ENCODE measurements around the gene RWDD3. TPM values are rescaled to one million over a fixed set of nuclear protein-coding genes. Genes with fewer than 3 reads are reported as not detected.
A peak's percentile ranks its signal among the peaks of the same experiment; 100 is the strongest.

The RWDD3 gene, protein sequence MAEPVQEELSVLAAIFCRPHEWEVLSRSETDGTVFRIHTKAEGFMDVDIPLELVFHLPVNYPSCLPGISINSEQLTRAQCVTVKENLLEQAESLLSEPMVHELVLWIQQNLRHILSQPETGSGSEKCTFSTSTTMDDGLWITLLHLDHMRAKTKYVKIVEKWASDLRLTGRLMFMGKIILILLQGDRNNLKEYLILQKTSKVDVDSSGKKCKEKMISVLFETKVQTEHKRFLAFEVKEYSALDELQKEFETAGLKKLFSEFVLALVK
- 10 to 100 TPM; 16.8 to 17.1 TPM for total RNA-seq

DNA sequence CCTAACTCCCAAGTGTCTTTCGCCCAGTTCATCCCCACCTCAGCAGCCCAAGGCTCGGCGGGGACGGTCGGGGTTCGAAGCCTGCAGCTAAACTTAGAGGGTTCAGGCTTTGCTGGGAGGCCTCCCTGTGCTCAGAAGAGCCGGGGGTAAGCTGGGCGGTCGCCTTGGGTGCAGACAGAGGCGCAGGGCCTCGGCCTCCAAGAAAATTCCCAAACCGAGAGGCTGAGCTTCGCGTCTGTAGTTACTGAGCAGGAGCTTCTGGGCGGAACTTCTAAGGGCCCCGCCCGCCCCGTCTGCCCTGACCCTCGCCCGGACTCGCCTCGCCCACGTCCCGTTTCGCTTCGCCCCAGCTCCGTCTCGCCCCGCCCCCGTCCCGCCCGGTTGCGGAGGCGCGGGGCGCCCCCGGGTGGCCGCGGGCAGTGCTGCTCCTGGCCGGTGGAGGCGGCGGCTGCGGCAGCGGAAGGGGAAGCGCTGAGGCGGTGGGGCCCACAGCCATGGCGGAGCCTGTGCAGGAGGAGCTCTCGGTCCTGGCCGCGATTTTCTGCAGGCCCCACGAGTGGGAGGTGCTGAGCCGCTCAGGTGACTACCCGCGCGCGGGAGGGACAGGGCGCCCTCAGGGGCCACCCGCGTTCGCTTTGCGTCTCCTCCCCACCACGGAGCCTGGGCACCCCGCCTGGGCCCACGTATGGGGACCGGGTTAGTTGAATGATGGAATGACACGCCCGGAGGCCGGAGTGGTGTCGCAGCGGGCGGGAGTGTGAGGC lies at the start of gene RWDD3:
RWDD3 (plus strand) TSS at position 474 of the 764 bp plus-strand sequence; CDS start at position 495, 21 bp downstream.
- CTCF ChIA-PET = interaction anchor here (0.7 to 2.0 kb wide), 22 partner anchors 8 to 379 kb away, joined by 3 to 21 read pairs (median 4); partner anchors contain the start of gene ALG14
- H3K27ac Mint-ChIP-seq = peak within 1 kb of the TSS; percentile 93
- ATAC-seq (peak; percentile 98), DNase-seq (peak; percentile 93)
- POLR2A ChIA-PET = interaction anchor here (0.5 to 1.4 kb wide), 8 partner anchors 11 to 381 kb away, joined by 3 to 9 read pairs (median 3); partner anchors contain the start of genes ALG14 and TLCD4
- H3K4me1 Mint-ChIP-seq (ENCODE audit: low read depth) = peaks cover 26% of the 10 kb centered on the region
- peak within 1 kb of the TSS; percentile 91 for H3K4me3 Mint-ChIP-seq
- H3K9me3 Mint-ChIP-seq (ENCODE audit: insufficient read depth) = no peaks in the 10 kb centered on the region
- H3K27me3 Mint-ChIP-seq (ENCODE audit: low read depth) = peaks cover 17% of the 10 kb centered on the region
- peaks cover 25% of the 10 kb centered on the region for H3K36me3 Mint-ChIP-seq (ENCODE audit: low read depth)

GRCh38 chr1:95186149-95186548 lies 47.9 kb upstream of the RWDD3 start:
- DNase-seq (no peak), ATAC-seq (no peak)
- H3K4me3 Mint-ChIP-seq = no peak overlapping the region
- H3K27me3 Mint-ChIP-seq (ENCODE audit: low read depth) = peaks cover 7% of the 10 kb centered on the region
- ChIA-PET POLR2A (no interaction called here), CTCF (no interaction called here)
- no peaks in the 10 kb centered on the region for H3K9me3 Mint-ChIP-seq (ENCODE audit: insufficient read depth)
- H3K4me1 Mint-ChIP-seq (ENCODE audit: low read depth) = no peaks in the 10 kb centered on the region
- no peaks in the 10 kb centered on the region for H3K36me3 Mint-ChIP-seq (ENCODE audit: low read depth)
- H3K27ac Mint-ChIP-seq = no peak overlapping the region

DNA sequence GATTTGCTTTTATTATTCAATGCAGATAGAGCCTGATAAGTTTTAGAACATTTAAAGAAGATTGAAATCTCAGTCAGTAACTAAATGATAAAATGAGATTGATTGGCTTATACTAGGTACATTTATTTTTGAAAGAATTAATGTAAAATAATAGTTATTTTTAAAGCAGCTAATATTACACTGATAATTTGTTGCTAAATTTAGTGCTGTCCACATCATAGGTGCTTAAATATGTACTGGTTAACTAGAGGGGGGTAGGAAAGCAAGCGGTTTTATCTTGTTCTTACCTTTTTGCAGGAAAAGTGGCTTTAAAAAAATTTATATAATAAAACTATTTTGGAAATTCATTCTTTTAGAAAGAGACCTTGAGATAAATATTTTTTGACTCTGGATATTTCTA lies 40.4 kb upstream of the RWDD3 start:
- no peak overlapping the region for H3K27ac Mint-ChIP-seq
- H3K9me3 Mint-ChIP-seq (ENCODE audit: insufficient read depth) = no peaks in the 10 kb centered on the region
- no peak for ATAC-seq
- ChIA-PET CTCF (no interaction called here), POLR2A (no interaction called here)
- no peaks in the 10 kb centered on the region for H3K27me3 Mint-ChIP-seq (ENCODE audit: low read depth)
- H3K4me1 Mint-ChIP-seq (ENCODE audit: low read depth) = no peaks in the 10 kb centered on the region
- no peaks in the 10 kb centered on the region for H3K36me3 Mint-ChIP-seq (ENCODE audit: low read depth)
- no peak for DNase-seq
- no peak overlapping the region for H3K4me3 Mint-ChIP-seq

GRCh38 chr1:95195046-95195445 lies 39.0 kb upstream of the RWDD3 start:
- H3K9me3 Mint-ChIP-seq (ENCODE audit: insufficient read depth) = no peaks in the 10 kb centered on the region
- H3K4me3 Mint-ChIP-seq = no peak overlapping the region
- H3K27ac Mint-ChIP-seq = no peak overlapping the region
- ATAC-seq = no peak
- H3K4me1 Mint-ChIP-seq (ENCODE audit: low read depth) = no peaks in the 10 kb centered on the region
- ChIA-PET POLR2A (no interaction called here), CTCF (interaction anchor here (1.6 kb wide), 1 partner anchor 50 kb away, joined by 4 read pairs; no protein-coding TSS in a partner anchor)
- DNase-seq = no peak
- no peaks in the 10 kb centered on the region for H3K36me3 Mint-ChIP-seq (ENCODE audit: low read depth)
- peaks cover 3% of the 10 kb centered on the region for H3K27me3 Mint-ChIP-seq (ENCODE audit: low read depth)

- Mint-ChIP-seq H3K36me3 (ENCODE audit: low read depth) (no peaks in the 10 kb centered on the region), H3K27me3 (ENCODE audit: low read depth) (peaks cover 3% of the 10 kb centered on the region), H3K4me3 (no peak overlapping the region), H3K9me3 (ENCODE audit: insufficient read depth) (no peaks in the 10 kb centered on the region), H3K27ac (no peak overlapping the region), H3K4me1 (ENCODE audit: low read depth) (no peaks in the 10 kb centered on the region)
- no peak for DNase-seq
- CTCF ChIA-PET = interaction anchor here (0.8 to 1.6 kb wide), 2 partner anchors 38 to 49 kb away, joined by 3 to 4 read pairs; partner anchors contain the start of gene RWDD3
- ATAC-seq = no peak
- POLR2A ChIA-PET = no interaction called here
Measured at GRCh38 chr1:95196017-95196416, 38.0 kb upstream of the RWDD3 start.

DNA sequence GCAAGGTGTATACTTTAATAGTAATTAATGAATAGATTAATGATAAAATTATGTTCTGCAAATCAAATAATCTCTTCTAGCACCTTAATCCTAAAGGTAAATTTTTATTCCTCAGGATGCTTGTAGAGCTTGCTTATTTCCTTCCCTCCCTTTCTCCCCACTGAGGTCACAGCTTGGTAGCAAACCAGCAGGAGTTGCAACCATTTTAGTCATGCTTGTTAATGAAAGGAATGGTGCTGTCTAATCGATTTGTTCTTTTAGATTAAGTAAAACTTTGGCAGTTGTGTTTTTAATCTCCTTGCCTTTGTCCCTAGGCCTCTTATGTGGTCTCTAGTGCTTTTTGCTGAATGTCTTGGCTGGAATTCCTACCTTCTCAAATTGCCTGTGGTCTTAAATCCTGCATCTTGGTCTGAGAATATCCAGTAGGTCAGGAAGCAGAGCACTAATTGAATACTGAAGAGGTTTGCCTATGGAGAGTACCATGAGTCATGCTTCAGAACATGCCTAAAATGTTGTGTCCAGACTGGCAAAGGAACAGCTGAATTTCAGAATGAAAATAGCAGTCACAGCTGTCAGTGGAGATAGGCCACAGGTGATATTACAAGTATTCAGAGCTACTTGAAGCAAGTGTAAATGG lies 36.3 kb upstream of the RWDD3 start:
- POLR2A ChIA-PET = no interaction called here

DNA sequence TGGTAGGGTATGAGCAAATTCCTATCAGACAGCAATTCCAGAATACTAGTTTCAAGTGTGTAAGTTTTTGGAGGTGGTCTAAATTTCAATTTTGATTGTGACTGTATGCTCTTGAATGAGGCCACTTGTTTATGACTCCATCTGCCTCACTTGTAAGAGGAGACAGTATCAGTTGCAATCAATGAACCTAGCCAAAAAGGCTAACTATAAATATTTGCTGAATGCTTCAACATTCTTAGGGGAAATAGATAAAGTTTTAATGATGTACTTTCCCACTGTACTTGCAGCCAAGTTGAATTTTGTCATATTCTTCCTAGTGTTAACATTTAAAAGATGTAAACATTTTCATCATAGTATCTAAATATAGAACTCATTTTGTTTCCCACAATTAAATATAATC lies 32.1 kb upstream of the RWDD3 start:
- DNase-seq (no peak), ATAC-seq (no peak)
- H3K27ac Mint-ChIP-seq = no peak overlapping the region
- no peaks in the 10 kb centered on the region for H3K9me3 Mint-ChIP-seq (ENCODE audit: insufficient read depth)
- POLR2A ChIA-PET = no interaction called here
- CTCF ChIA-PET = no interaction called here
- H3K4me3 Mint-ChIP-seq = no peak overlapping the region
- peaks cover 6% of the 10 kb centered on the region for H3K27me3 Mint-ChIP-seq (ENCODE audit: low read depth)
- H3K4me1 Mint-ChIP-seq (ENCODE audit: low read depth) = no peaks in the 10 kb centered on the region
- no peaks in the 10 kb centered on the region for H3K36me3 Mint-ChIP-seq (ENCODE audit: low read depth)

More for the DNA sequence above, 36.3 kb upstream of the RWDD3 start:
- H3K36me3 Mint-ChIP-seq (ENCODE audit: low read depth) = no peaks in the 10 kb centered on the region
- CTCF ChIA-PET = no interaction called here
- no peaks in the 10 kb centered on the region for H3K4me1 Mint-ChIP-seq (ENCODE audit: low read depth)
- H3K4me3 Mint-ChIP-seq = no peak overlapping the region
- no peak for DNase-seq
- no peak overlapping the region for H3K27ac Mint-ChIP-seq
- no peaks in the 10 kb centered on the region for H3K9me3 Mint-ChIP-seq (ENCODE audit: insufficient read depth)
- ATAC-seq = no peak
- H3K27me3 Mint-ChIP-seq (ENCODE audit: low read depth) = peaks cover 3% of the 10 kb centered on the region

DNA sequence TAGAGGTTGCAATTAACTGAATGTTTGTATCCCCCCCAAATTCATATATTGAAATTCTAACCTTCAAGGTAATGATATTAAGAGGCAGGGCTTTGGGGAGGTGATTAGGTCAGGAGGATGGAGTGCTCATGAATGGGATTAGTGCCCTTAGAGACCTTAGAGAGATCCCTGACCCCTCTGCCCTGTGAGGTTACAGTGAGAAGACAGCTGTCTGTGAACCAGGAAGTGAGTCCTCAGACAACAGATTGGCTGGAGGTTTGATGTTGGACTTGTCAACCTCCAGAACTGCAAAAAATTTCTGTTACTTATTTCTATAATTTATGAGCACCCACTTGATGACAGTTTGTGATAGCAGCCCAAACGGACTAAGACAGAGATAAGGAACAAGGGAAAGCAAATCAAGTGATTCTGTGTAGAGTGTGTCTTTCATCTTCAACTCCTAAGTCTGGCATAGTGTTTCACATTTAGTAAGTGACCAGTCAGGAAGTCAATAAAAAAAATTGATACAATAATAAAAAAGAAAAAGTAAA lies 30.0 kb upstream of the RWDD3 start:
- ChIA-PET POLR2A (no interaction called here), CTCF (no interaction called here)
- peaks cover 6% of the 10 kb centered on the region for H3K27me3 Mint-ChIP-seq (ENCODE audit: low read depth)
- H3K4me3 Mint-ChIP-seq = no peak overlapping the region
- DNase-seq = no peak
- no peaks in the 10 kb centered on the region for H3K4me1 Mint-ChIP-seq (ENCODE audit: low read depth)
- ATAC-seq = no peak
- H3K36me3 Mint-ChIP-seq (ENCODE audit: low read depth) = no peaks in the 10 kb centered on the region
- H3K27ac Mint-ChIP-seq = no peak overlapping the region
- H3K9me3 Mint-ChIP-seq (ENCODE audit: insufficient read depth) = no peaks in the 10 kb centered on the region

DNA sequence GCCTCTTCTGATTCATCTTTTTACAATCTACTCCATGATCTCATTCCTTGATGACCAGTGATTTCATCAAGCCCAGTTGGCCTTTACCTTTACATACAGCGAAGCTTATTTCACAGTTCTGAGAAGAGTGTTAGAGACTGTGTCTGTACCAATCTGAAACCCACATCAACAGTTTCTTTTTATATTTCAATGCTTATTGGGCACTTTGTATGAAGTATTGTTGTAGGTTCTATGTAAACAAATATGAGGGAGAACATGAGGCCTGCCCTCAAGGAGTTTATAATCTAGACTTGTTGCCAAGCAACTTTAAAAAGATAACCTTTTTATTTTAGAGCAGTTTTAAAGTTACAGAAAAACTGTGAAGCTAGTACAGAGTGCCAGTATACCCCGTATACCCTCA lies 27.5 kb upstream of the RWDD3 start:
- Mint-ChIP-seq H3K9me3 (ENCODE audit: insufficient read depth) (no peaks in the 10 kb centered on the region), H3K36me3 (ENCODE audit: low read depth) (no peaks in the 10 kb centered on the region), H3K27ac (no peak overlapping the region), H3K27me3 (ENCODE audit: low read depth) (peaks cover 3% of the 10 kb centered on the region), H3K4me3 (no peak overlapping the region), H3K4me1 (ENCODE audit: low read depth) (no peaks in the 10 kb centered on the region)
- ATAC-seq (no peak), DNase-seq (no peak)
- ChIA-PET POLR2A (no interaction called here), CTCF (no interaction called here)

- Mint-ChIP-seq H3K9me3 (ENCODE audit: insufficient read depth) (no peaks in the 10 kb centered on the region), H3K27ac (no peak overlapping the region), H3K36me3 (ENCODE audit: low read depth) (no peaks in the 10 kb centered on the region), H3K4me1 (ENCODE audit: low read depth) (no peaks in the 10 kb centered on the region), H3K4me3 (no peak overlapping the region), H3K27me3 (ENCODE audit: low read depth) (peaks cover 3% of the 10 kb centered on the region)
- DNase-seq = no peak
- POLR2A ChIA-PET = no interaction called here
- no peak for ATAC-seq
- CTCF ChIA-PET = interaction anchor here (1.6 kb wide), 1 partner anchor 26 kb away, joined by 3 read pairs; the partner anchor contains the start of gene RWDD3
Measured at GRCh38 chr1:95207223-95207935, 26.6 kb upstream of the RWDD3 start.

- ATAC-seq (no peak), DNase-seq (no peak)
- H3K4me3 Mint-ChIP-seq = no peak overlapping the region
- no peaks in the 10 kb centered on the region for H3K9me3 Mint-ChIP-seq (ENCODE audit: insufficient read depth)
- POLR2A ChIA-PET = no interaction called here
- CTCF ChIA-PET = interaction anchor here (1.6 kb wide), 1 partner anchor 25 kb away, joined by 3 read pairs; the partner anchor contains the start of gene RWDD3
- H3K36me3 Mint-ChIP-seq (ENCODE audit: low read depth) = no peaks in the 10 kb centered on the region
- H3K27me3 Mint-ChIP-seq (ENCODE audit: low read depth) = peaks cover 3% of the 10 kb centered on the region
- H3K27ac Mint-ChIP-seq = no peak overlapping the region
- H3K4me1 Mint-ChIP-seq (ENCODE audit: low read depth) = no peaks in the 10 kb centered on the region
Measured at GRCh38 chr1:95208876-95209275, 25.1 kb upstream of the RWDD3 start.
